CD4-positive, alpha-beta T cell treated with Interferon gamma for 1 hour (primary cell): Measurements from ENCODE around the gene BACH2.
"Not testable (repeated sequence)": the region's sequence is repeated elsewhere in the genome, so short reads cannot be mapped to it uniquely, and the experiment has no call there.

Source experiments
- DNase-seq: peaks from one replicate; pipeline ENCODE4 v3.0.0-alpha.2; 2020

BACH2 gene

DNA sequence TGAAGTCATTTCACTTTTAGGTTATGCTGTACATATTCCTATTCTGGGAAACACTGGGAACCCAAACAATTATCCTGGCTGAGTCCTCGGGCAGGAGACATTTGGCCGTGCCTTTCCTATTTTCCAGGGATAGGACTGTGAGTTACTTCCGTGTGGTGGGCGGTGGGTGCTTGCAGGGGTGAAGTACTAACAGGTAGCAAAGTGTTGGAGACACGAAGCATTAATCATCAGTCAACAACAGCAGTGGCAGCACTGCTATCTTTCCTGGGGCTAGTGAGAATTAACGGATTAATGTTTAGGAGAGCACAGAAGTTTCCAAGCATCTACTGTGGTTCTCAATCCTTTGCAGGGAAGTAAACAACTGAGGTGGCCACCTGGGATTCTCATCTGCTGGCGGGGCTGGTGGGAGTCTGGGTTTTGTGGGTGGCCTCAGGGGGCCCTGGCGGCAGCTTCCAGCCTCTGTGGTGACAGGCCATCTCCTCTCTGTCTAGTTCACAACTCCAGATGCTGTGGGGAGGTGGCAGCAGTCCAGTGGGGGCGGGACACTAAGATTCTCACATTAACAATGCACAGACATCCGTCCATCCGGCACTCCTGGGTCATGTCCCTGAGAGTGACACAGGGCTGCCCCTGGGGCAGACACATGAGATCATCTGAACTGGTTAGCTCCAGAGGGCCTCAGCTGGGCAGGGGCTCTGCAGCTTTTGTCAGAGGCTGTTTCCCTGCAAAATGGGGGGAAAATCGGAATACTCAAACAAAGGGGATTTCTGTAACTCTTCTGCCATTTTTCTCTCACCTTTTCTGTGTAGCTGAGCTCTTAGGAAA is 311.5 kb downstream of the BACH2 start:
- no peak for DNase-seq

DNA sequence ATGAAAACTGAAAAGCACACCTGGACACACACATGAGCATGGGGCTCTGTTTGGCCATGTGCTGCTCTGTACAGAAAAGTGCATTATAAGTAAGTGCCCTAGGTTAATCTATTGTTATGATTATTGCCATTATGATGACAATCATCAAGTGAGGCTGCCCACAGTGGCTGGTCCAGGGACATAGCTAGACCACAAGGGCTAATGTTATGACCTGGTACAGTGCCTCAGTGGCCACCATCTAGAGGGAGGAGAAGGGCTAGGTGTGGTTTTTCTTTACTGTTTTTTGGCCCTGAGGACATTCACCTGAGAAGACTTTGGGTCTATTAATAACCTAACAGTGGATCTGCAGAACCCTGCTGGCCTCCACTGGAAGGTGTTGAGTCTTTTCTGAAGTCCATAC is 316.3 kb downstream of the BACH2 start:
- no peak for DNase-seq

DNA sequence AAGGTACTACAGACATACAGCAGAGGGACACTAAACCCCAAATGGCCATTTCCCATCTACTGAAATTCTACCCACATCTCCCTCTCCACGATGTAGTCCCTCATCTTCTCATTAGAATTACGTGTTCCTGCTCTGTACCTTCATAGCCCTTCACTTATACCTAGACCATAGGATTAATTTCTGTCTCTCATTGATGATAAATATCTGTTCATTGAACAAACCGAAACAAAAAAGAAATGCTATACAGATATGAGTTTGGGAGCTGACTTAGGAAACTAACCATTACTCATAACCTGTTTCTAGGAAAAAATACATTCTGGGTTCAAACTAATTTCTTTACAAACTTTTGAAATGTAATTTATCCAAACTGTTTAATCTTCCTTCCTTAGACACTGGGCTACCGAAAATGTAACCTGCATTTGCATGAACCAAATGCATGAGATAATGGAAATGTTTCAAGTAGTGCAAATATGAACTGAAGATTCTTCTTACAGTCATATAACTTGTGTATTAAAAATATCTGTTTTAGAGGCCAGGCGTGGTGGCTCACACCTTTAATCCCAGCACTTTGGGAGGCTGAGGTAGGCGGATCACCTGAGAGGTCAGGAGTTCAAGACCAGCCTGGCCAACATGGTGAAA is 317.0 kb downstream of the BACH2 start:
- no peak for DNase-seq

DNA sequence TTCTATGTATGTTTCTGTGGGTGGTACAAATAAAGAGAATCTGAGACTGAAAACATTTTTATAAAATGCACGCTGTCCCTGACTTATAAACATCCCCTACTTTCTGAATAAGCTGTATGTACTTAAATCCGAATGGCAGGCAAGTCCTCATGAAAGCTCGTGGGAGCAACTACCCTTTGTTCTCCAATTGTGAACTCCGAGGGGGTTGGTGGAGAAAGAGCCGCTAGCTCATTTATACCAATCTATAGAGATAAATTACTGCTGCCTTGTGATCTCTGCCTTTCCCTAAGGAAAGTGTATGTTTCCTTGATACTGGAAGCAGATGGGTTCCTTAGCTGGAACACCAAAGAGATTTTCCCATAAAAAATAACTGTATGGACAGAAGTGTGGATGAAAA is 317.9 kb downstream of the BACH2 start:
- no peak for DNase-seq

DNA sequence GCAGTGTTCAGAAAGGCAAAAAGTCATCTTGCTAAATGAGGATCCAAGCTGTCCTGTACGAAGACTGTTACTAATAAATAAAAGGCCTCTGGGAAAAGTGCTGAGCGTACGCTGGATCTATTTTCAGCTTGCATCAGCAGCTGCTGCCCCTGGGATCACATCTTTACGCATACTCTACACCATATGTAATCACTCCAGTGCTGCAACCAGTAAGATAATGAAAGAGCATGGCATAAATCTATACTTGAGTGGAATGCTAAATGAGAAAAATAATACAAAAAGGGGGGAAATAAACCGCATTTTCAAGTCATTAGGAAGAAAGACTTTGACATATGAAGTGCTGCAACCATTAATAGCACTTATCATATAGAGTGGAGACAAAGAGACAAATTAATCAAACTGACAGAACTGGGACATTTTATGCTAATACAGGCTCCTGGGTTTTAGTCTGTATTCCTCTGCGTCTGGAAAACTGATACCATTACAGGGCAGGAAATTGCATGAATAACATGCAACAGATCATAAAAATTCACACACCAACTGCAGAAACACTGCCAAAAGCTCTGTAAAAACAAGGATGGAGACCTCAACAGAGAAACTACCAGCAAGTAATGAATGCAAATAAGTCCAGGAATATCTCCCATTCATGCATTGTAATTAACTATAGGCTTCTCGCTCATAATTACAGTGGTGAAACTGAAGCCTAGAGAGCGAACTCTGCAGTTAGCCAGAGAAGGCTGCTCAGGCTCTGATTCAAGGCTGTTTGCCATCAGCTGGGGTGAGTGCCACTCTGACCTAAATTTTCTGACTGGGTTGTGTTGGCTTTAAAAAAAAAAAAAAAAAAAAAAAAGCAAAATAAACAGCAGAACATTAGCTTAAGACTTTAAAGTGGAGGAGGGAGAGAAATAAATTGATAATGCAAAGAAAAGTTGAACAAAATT is 318.6 kb downstream of the BACH2 start:
- no peak for DNase-seq

DNA sequence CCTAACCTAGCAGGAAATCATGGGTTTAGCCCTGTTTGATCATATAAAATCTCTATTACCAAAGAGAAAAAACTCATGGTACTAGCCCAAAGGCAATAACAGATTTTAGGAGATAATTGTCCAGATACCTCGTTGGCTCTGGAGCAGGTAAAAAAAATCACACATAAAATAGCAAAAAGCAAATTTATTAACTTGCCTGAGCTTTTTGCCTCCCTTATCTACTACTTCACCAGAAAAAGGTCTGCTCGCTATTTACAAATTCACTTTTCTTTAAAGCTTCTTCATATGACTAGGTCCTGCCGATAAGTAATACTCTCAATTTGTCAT is 320.0 kb downstream of the BACH2 start:
- DNase-seq: no peak

DNA sequence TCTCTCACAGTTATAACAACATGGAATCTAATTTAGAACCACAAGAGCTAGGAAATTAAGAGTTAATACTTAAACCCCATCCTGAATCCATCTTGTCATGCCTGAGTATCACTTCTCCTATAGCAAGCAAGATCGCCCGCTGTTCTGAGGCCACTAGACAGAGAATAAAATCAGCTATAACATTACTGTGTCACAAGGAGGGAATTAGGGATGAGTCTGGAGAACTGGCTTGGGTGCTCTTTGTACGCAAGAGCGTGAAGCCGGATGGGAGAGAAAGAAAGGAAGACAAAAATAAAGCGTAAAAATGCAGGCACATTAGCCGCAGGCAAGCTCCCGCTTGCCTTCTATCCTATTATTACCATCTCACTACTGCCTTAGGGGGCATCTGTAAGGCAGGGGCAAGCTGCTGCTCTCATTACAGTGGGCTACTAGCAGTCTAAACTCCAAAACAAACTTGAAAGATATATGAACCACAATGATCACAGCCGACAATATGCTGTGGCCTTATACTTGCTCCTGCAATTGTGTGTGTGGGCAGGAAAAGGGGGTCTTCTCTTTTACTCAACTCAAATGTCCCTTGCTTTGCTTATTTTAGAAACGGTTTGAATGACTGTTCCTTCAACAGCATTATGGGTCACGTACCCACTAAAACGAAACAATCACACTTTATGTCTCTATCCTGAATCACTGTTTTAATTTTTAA is 320.5 kb downstream of the BACH2 start:
- no peak for DNase-seq

DNA sequence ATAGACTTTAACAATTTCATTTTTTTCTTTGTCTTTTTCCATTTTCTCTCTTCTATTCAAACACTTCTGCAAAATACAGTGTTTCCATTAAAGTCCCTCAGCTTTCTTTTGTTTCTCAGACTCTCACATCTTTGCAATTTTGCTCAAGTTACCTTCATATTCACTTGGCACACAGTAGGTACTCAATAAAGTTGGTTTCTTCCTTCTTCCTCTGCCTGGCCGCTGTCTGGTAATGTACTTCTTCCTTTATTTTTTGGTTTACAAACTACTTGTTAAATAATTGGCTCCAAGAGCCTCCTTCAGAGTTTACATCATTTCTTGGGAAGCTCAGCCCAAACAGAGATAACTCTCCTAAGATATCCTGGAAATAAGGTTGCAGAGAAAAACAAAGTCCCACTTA is 321.3 kb downstream of the BACH2 start:
- no peak for DNase-seq

DNA sequence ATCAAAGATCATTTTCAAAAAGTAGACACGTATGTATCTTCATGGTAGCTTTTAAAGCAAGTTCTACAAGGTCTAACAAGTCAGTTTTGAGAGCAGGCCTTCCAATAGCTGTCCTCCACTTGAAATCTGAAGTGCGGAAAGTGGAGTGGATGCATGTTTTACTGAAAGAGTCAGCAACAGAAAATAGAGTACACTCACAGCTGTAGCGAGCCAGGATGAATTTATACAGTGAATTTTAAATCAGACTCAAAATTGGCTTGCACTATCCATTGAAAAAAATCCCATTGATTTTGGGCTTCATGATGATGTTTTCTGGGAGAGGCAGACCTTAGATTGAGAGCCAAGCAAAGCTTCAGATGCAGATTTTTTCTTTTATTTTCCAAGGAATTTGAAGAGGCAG is 321.8 kb downstream of the BACH2 start:
- DNase-seq: no peak

DNA sequence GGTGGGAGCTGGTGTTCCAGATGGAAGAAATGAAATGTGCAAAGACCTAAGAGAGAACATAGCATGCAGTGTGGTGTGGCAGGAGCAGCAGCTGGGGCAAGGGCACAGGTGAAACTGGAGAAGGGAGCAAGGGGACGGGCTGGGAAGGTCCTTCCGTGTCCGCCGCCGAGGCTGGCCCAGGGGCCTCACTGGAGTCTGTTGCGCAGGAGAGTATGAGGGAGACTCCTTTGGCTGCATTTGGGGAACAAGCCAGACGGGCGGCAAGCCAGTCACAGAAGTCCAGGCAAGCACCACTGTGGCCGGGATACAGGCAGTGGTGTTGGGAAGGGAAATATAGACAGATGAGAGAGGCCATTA is 324.6 kb downstream of the BACH2 start:
- no peak for DNase-seq

DNA sequence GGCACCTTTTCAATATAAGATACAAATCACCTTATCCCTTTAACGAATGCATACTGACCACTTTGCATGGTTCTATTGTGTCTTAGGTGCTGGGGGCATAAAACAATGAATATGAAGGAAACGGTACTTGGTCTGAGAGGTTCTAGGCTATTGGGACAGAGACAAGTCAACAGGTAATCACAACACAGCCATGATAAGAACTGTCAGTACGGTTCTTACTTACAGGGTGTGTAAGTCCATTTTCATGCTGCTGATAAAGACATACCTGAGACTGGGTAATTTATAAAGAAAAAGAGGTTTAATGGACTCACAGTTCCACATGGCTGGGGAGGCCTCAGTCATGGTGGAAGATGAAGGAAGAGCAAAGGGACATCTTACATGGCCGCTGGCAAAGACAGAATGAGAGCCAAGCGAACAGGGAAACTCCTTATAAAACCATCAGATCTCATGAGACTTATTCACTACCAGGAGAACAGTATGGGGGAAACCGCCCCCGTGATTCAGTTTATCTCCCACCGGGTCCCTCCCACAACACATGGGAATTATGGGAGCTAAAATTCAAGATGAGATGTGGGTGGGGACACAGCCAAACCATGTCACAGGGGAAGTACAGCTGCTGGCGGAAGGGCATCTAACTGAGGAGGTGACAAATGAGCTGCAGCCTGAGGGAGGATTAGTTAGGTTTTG is 325.2 kb downstream of the BACH2 start:
- not testable (repeated sequence) for DNase-seq

DNA sequence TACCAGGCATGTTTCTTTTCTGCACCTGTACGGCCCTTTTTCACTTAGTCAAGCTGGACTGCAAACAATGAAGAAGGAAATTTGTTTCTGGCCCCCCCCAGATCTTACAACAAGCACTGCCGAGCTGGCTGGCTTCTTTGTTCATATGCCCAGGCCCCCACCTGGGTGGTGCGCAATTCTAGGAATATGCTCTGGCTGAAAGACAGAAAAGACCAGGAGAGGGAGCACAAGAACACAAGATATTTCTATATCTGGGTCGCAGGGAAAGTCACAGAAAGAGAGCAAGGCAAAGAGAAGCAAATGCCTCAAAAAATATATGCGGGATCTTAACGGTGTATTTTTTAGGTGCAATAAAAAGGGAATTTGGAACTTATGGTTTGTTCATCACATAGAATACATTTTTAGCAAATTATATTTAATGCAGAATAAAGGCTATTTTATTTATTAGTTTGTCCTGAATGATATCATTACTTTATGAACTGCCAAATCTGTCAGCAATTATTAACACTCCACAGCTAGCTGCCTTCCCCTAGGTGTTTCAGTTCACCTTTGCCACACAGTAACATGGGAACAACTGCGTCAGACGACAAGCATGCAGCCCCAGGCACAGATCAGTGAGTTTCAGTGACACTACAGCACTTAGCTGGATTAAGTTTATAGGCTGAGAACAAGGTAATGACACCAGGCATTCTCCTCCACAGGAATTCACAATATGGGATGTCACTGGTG is 325.9 kb downstream of the BACH2 start:
- DNase-seq: no peak

DNA sequence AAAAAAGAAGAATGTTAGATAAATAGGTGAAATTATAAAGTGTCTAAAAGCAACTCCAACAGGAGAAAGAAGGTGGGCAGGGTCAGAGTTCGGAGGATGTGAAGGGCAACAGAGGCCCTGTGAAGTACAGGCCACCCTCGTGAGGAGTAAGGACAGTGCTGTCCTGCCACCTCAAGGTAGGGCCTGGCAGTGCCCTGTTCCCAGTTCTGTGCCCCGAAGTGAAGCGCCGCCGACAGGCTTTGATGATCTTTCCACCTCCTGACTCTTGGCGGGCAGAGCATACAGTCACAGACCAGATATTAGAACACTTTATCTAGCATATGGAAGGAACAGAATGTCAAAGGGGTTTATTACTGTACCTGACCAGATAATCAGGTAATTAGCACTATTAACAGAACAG is 326.6 kb downstream of the BACH2 start:
- no peak for DNase-seq

DNA sequence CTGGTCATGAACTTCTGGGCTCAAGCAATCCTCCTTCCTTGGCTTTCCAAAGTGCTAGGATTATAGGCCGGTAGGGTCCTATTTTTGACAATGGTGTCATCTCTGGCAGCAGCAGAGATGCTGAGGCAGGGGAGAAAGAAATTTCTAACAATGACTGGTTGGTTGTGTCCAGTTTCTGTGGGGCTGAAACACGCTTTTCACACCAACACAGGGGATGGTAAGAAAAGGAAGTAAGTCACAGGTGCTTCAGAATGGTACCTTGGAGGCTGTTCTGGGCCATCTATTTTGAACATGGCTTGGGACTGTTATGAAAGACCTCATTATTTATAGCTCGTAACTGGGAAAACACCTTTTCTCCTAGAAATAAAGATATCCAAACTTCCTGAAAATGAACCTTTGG is 329.7 kb downstream of the BACH2 start:
- DNase-seq: no peak

DNA sequence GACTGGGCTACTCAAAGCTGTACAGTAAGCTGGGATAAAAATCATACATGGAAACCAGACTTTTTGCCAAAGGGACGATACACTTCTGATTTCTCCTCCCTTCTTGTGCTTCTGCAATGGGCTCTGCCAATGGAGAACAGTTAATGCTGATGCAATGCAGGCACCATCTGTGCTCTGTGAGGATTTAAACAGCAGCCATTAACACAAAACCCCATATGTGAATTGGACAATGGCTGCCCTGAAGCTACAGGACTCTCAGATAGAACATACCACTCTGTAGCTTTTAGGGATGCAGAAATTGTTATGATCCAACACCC is 330.5 kb downstream of the BACH2 start:
- no peak for DNase-seq

DNA sequence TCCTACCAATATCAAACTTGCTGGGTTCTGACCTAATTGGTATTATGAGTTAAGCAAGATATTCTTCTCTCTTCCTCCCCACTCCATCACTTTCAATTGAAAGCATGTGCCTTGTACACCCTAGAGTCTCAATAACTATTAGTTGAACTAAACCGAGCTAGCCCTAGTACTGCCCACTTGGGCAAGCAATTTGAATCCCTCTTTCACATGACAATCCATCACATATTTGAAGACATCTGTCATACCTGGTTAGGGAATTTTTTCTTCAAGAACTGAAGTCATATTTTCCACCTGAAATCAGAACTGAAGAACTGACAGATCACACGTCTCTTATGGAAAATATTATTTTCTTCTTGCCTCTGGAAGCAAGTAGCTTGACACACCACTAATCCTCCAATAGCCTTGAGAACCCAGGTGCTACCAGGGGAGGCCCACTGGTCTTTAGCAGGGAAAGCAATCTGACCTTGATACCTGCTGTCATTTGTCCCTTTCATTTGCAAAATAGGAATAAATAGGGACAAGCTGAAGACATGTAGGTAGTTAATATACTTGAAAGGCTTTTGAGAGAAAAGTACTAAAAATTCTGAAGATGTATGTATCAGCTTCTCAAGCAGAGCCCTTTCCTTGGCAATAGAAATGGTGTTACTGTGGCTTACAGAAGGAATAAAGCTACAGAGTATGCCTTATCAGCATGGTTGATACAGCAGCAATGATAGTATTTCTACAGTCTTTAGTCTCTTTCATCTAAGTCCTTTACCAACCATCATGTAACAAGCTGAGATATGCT is 331.0 kb downstream of the BACH2 start:
- no peak for DNase-seq

DNA sequence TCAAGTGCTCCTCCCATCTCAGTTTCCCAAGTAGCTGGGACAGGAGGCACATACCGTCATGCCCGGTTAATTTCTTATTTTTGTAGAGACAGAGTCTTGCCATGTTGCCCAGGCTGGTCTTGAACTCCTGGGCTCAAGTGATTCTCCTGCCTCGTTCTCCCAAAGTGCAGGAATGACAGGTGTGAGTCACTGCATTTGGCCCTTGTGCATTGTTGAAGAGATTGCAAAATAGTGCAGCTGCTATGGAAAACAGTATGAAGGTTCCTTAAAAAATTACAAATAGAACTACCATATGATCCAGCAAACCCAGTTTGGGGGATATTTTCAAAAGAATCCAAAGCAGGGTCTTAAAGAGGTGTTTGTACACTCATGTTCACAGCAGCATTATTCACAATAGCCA is 333.3 kb downstream of the BACH2 start:
- no peak for DNase-seq

DNA sequence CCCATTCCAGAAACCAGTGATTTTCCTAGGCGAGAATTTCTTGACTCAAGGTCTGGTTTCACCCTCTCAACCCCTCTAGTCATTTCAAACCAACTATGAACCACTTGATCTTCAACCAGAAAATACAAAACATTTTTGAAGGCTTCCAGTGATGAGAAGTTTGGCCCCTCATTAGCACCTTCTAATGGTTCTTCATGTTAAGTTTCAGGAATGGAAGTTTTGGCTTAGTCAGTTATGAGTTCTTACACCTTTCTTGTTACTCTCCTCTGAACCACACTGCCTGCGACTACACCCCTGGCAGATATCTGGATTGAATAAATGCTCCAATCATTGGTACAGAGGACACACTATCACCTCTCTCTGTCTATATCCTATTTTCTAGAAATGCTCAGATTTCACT is 335.2 kb downstream of the BACH2 start:
- no peak for DNase-seq

DNA sequence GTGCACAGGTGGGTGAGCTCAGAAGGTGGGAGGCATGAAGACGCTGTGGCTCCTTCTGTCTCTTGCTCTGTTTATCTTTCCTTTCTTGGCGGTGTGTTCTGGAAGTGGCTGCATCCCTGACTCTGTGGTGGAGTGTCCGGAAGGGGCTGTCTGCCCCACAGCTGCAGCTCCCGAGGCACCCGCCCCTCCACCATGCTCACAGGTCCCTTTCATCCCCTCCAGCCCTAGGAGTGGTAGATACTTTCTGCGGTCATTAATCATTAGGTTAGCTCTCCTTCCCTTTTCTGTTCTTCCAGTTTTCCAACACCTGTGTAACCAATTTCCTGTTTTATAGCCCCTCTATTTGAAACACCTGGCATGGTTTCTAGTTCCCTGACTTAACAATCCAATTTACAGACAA is 336.8 kb downstream of the BACH2 start:
- DNase-seq: no peak

DNA sequence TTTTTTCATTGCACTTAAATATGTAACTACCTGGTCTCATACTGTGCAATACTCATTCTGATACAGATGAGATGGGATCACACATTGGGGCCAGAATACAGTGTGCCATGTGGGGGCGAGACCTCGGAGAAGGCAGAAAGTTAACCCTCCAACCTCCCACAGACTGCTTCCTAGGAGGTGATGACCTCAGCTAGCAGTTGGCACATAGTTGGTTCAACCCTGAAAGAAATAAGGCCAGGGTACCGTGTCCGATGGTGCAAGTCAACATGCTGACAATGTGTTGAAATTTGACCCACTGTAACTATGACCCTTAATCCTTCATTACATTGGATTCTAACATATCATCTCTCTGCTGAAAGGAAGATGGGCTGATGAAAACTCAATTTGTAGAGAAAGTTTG is 340.5 kb downstream of the BACH2 start:
- no peak for DNase-seq

DNA sequence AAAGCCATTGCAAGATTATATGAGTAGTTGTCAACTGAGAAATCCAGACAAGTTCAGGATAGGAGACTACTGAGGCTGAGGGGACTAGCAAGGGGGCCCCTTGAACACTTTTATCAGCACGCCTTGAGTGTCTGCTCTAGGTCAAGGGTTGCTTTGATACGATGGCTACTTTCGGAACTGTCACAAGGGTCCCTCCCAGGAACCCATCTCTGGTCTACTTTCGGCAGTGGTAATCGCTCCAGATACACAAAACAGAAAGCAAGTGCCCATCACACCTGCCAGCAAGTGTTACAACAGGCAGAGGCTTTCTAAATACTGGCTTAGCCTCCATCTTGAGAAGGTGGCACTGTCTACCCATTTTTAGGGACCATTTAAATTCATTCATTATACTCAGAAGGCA is 341.3 kb downstream of the BACH2 start:
- DNase-seq: no peak
